Activated CD4-positive, alpha-beta memory T cell treated with anti-CD3 and anti-CD28 coated beads, Interleukin-2, amount 10 ng/mL, durations not matched to agents 7 days and 5 days (primary cell): Measurements from ENCODE around the gene TOP3A. TPM values are rescaled to one million over a fixed set of nuclear protein-coding genes. Genes with fewer than 3 reads are reported as not detected.
A peak's percentile ranks its signal among the peaks of the same experiment; 100 is the strongest.
"Not testable (repeated sequence)": the region's sequence is repeated elsewhere in the genome, so short reads cannot be mapped to it uniquely, and the experiment has no call there.

Experiments used
- CTCF ChIA-PET: fragments of 350-600 bp; sonication (Branson Sonifier 250); formaldehyde crosslinking; loops from one replicate; lab custom pipeline; 2021; ENCODE audit warnings: antibody characterized with exemption, inconsistent platforms; lab: Charles Lee
- POLR2A ChIA-PET: fragments of 350-600 bp; sonication (Branson Sonifier 250); formaldehyde crosslinking; loops from one replicate; lab custom pipeline; 2021; ENCODE audit warnings: antibody characterized with exemption; lab: Charles Lee
- DNase-seq: peaks from one replicate; pipeline ENCODE4 v3.0.0-alpha.2; 2020
- H3K27ac Mint-ChIP-seq: one replicate; pipeline ENCODE4 v1.8.0; 2021; ENCODE audit warnings: mild to moderate bottlenecking, mixed read lengths
- H3K27me3 Mint-ChIP-seq: one replicate; pipeline ENCODE4 v1.8.0; 2021; ENCODE audit warnings: mixed read lengths
- H3K36me3 Mint-ChIP-seq: one replicate; pipeline ENCODE4 v1.8.0; 2021; ENCODE audit warnings: low read depth, mixed read lengths
- H3K4me1 Mint-ChIP-seq: one replicate; pipeline ENCODE4 v1.8.0; 2021; ENCODE audit warnings: mixed read lengths
- H3K4me3 Mint-ChIP-seq: one replicate; pipeline ENCODE4 v1.8.0; 2021; ENCODE audit warnings: mild to moderate bottlenecking, mixed read lengths
- H3K9me3 Mint-ChIP-seq: one replicate; pipeline ENCODE4 v1.8.0; 2021; ENCODE audit warnings: mixed read lengths
- total RNA-seq, 2 experiments: library from RNA; stranded (reverse); gene quantifications; one replicate each; pipeline ENCODE4 v1.2.3, GENCODE V29; 2021

The TOP3A gene
- total RNA-seq, result 10 to 100 TPM; 51.4 to 54.9 TPM

GRCh38 chr17:18314731-18315561 lies at the start of gene TOP3A, which contains the start of gene SMCR8:
TOP3A (minus strand) TSS chr17:18314994; CDS start chr17:18314778, 216 bp downstream.
SMCR8 (plus strand) TSS chr17:18315293; CDS start chr17:18315790, 497 bp downstream.
- POLR2A ChIA-PET, result interaction anchor here (0.6 to 2.4 kb wide), 10 partner anchors 11 to 226 kb away, joined by 3 to 7 read pairs (median 4); partner anchors contain the start of genes DRG2 and SHMT1
- no peaks in the 10 kb centered on the region for H3K27me3 Mint-ChIP-seq

GRCh38 chr17:18364166-18364565 lies 49.4 kb upstream of the TOP3A start:
- no peaks in the 10 kb centered on the region for H3K27me3 Mint-ChIP-seq
- no peak overlapping the region for H3K4me3 Mint-ChIP-seq
- H3K36me3 Mint-ChIP-seq, result peaks cover 14% of the 10 kb centered on the region
- no peak for DNase-seq
- H3K4me1 Mint-ChIP-seq, result peaks cover 29% of the 10 kb centered on the region
- H3K9me3 Mint-ChIP-seq, result no peaks in the 10 kb centered on the region
- ChIA-PET CTCF (no interaction called here), POLR2A (interaction anchor here (1.2 to 1.8 kb wide), 2 partner anchors 15 to 49 kb away, joined by 3 to 4 read pairs; no protein-coding TSS in a partner anchor)
- H3K27ac Mint-ChIP-seq, result no peak overlapping the region

More at GRCh38 chr17:18314731-18315561, at the start of gene TOP3A, which contains the start of gene SMCR8:
- Mint-ChIP-seq H3K27ac (peak within 1 kb of the TSS; percentile 98), H3K4me3 (peak within 1 kb of the TSS; percentile 92), H3K36me3 (peaks cover 59% of the 10 kb centered on the region), H3K9me3 (no peaks in the 10 kb centered on the region), H3K4me1 (peaks cover 73% of the 10 kb centered on the region)
- DNase-seq, result peak; percentile 98
- CTCF ChIA-PET, result no interaction called here

GRCh38 chr17:18363101-18364049 lies 48.6 kb upstream of the TOP3A start, which contains the start of gene SHMT1:
SHMT1 (minus strand) TSS chr17:18363550; CDS start chr17:18355981, 7,569 bp downstream.
- Mint-ChIP-seq H3K27ac (peak within 1 kb of the TSS; percentile 82), H3K9me3 (no peaks in the 10 kb centered on the region), H3K4me1 (peaks cover 30% of the 10 kb centered on the region), H3K36me3 (peaks cover 14% of the 10 kb centered on the region), H3K27me3 (no peaks in the 10 kb centered on the region), H3K4me3 (peak within 1 kb of the TSS; percentile 94)
- DNase-seq, result peak; percentile 94
- ChIA-PET CTCF (interaction anchor here (0.6 to 1.0 kb wide), 3 partner anchors 9 to 333 kb away, joined by 3 read pairs; no protein-coding TSS in a partner anchor), POLR2A (interaction anchor here (1.0 to 1.8 kb wide), 8 partner anchors 15 to 701 kb away, joined by 3 to 4 read pairs (median 3); no protein-coding TSS in a partner anchor)

GRCh38 chr17:18362698-18363100 lies 47.9 kb upstream of the TOP3A start:
- H3K4me1 Mint-ChIP-seq, result peaks cover 30% of the 10 kb centered on the region
- H3K27me3 Mint-ChIP-seq, result no peaks in the 10 kb centered on the region
- H3K27ac Mint-ChIP-seq, result peak overlapping the region; percentile 45
- no peaks in the 10 kb centered on the region for H3K9me3 Mint-ChIP-seq
- H3K36me3 Mint-ChIP-seq, result peaks cover 14% of the 10 kb centered on the region
- peak overlapping the region; percentile 94 for H3K4me3 Mint-ChIP-seq
- DNase-seq, result no peak
- CTCF ChIA-PET, result interaction anchor here (0.9 to 1.0 kb wide), 2 partner anchors 9 to 263 kb away, joined by 3 read pairs; no protein-coding TSS in a partner anchor
- POLR2A ChIA-PET, result interaction anchor here (1.0 to 1.8 kb wide), 9 partner anchors 14 to 702 kb away, joined by 3 to 7 read pairs (median 3); partner anchors contain the start of genes SMCR8 and TOP3A

DNA sequence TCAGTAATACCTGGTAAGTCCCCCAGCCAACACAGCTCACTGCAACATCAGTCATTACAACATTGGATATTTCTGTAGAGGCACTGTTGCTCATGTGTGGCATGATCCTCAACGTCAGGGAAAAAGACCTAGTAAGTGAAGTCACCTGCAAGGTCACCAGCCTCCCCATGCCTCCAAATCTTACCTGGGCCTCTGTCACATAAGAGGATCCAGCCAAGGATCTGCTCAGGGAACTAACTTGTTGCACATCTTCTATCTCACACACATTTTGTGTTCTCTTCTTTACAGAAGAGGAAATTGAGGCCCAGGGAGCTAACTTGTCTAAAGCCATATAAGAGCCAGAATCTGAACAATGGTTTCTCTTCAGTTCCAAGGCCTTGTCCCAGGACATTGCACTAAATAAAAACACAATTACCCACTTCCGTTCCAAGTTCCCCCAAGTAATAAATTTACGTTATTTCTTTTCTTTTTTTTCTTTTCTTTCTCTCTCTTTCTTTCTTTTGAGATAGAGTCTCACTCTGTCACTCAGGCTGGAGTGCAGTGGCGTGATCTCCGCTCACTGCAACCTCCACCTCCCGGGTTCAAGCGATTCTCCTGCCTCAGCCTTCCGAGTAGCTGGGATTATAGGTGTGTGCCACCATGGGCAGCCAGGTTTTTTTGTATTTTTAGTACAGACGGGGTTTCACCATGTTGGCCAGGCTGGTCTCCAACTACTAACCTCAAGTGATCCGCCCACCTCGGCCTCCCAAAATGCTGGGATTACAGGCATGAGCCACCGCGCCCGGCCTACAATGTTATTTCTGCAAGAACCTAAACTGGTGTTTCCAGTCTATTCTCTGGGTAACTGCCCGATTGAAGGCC lies 47.3 kb upstream of the TOP3A start:
- peaks cover 30% of the 10 kb centered on the region for H3K4me1 Mint-ChIP-seq
- peak overlapping the region; percentile 94 for H3K4me3 Mint-ChIP-seq
- no peaks in the 10 kb centered on the region for H3K9me3 Mint-ChIP-seq
- H3K36me3 Mint-ChIP-seq, result peaks cover 14% of the 10 kb centered on the region
- no peaks in the 10 kb centered on the region for H3K27me3 Mint-ChIP-seq
- CTCF ChIA-PET, result no interaction called here
- no peak for DNase-seq
- peak overlapping the region; percentile 45 for H3K27ac Mint-ChIP-seq
- POLR2A ChIA-PET, result interaction anchor here (1.2 to 1.8 kb wide), 5 partner anchors 13 to 104 kb away, joined by 3 to 7 read pairs (median 4); partner anchors contain the start of genes SMCR8 and TOP3A

DNA sequence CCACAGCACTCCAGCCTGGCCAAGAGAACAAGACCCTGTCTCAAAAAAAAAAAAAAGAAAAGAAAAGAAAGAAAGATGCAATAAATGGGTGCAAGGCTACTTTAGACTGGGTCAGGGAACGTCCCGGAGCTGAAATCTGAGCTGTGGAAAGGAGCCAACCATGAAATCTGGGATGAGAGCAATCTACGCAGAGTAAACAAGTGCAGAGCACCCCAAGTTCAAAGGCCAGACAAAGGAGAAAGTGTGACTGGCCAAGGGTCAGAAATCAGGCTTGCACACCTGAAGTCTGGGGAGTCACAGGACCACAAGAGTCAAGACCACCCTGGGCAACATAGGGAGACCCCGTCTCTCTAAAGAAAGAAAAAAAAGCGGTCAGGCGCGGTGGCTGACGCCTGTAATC lies 45.7 kb upstream of the TOP3A start:
- no peaks in the 10 kb centered on the region for H3K27me3 Mint-ChIP-seq
- no peak for DNase-seq
- ChIA-PET POLR2A (no interaction called here), CTCF (interaction anchor here (0.7 kb wide), 1 partner anchor 495 kb away, joined by 3 read pairs; no protein-coding TSS in a partner anchor)
- peaks cover 30% of the 10 kb centered on the region for H3K4me1 Mint-ChIP-seq
- no peaks in the 10 kb centered on the region for H3K9me3 Mint-ChIP-seq
- peak overlapping the region; percentile 4 for H3K4me3 Mint-ChIP-seq
- peaks cover 19% of the 10 kb centered on the region for H3K36me3 Mint-ChIP-seq
- H3K27ac Mint-ChIP-seq, result no peak overlapping the region

- ChIA-PET CTCF (interaction anchor here (0.5 kb wide), 1 partner anchor 60 kb away, joined by 3 read pairs; no protein-coding TSS in a partner anchor), POLR2A (no interaction called here)
- H3K4me3 Mint-ChIP-seq, result no peak overlapping the region
- H3K27me3 Mint-ChIP-seq, result no peaks in the 10 kb centered on the region
- no peak overlapping the region for H3K27ac Mint-ChIP-seq
- H3K4me1 Mint-ChIP-seq, result peaks cover 10% of the 10 kb centered on the region
- DNase-seq, result no peak
- peaks cover 38% of the 10 kb centered on the region for H3K36me3 Mint-ChIP-seq
- H3K9me3 Mint-ChIP-seq, result no peaks in the 10 kb centered on the region
These were observed 41.8 kb upstream of the TOP3A start for GRCh38 chr17:18356624-18357023.

DNA sequence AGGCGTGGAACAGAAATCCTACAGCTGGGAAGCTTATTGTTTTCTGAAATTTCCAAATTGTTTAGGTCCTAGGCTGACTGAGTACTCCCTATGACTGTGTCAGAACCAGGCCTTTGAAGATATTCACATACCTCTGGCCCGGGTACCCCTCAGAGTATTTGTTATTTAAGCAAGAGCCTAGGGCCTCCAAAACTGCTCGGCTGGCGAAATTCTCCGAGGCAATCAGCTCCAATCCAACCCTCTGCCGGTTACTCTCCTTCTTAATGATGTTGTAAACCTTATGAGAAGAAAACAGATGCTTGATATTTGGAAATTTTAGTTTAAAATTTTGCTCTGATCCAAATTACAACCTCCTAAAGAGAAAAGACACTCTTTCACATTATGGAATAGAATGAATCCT lies 38.7 kb upstream of the TOP3A start:
- H3K4me1 Mint-ChIP-seq, result no peaks in the 10 kb centered on the region
- no peak overlapping the region for H3K4me3 Mint-ChIP-seq
- DNase-seq, result no peak
- ChIA-PET POLR2A (no interaction called here), CTCF (interaction anchor here (1.4 kb wide), 1 partner anchor 9 kb away, joined by 3 read pairs; the partner anchor contains the start of gene SHMT1)
- no peak overlapping the region for H3K27ac Mint-ChIP-seq
- H3K9me3 Mint-ChIP-seq, result no peaks in the 10 kb centered on the region
- H3K27me3 Mint-ChIP-seq, result no peaks in the 10 kb centered on the region
- H3K36me3 Mint-ChIP-seq, result peaks cover 34% of the 10 kb centered on the region

- Mint-ChIP-seq H3K9me3 (no peaks in the 10 kb centered on the region), H3K4me1 (peaks cover 12% of the 10 kb centered on the region), H3K36me3 (peaks cover 50% of the 10 kb centered on the region), H3K27me3 (no peaks in the 10 kb centered on the region), H3K27ac (peak overlapping the region; percentile 62), H3K4me3 (no peak overlapping the region)
- CTCF ChIA-PET, result interaction anchor here (0.6 kb wide), 1 partner anchor 1513 kb away, joined by 3 read pairs; no protein-coding TSS in a partner anchor
- no peak for DNase-seq
- POLR2A ChIA-PET, result interaction anchor here (0.8 to 1.0 kb wide), 2 partner anchors 10 to 13 kb away, joined by 3 read pairs; no protein-coding TSS in a partner anchor
These were observed 29.2 kb upstream of the TOP3A start for GRCh38 chr17:18344021-18344420.

- DNase-seq, result no peak
- ChIA-PET POLR2A (no interaction called here), CTCF (no interaction called here)
- H3K27ac Mint-ChIP-seq, result no peak overlapping the region
- H3K4me1 Mint-ChIP-seq, result peaks cover 12% of the 10 kb centered on the region
- H3K9me3 Mint-ChIP-seq, result no peaks in the 10 kb centered on the region
- H3K4me3 Mint-ChIP-seq, result no peak overlapping the region
- H3K27me3 Mint-ChIP-seq, result no peaks in the 10 kb centered on the region
- peaks cover 58% of the 10 kb centered on the region for H3K36me3 Mint-ChIP-seq
These were observed 25.1 kb upstream of the TOP3A start for GRCh38 chr17:18339933-18340332.

DNA sequence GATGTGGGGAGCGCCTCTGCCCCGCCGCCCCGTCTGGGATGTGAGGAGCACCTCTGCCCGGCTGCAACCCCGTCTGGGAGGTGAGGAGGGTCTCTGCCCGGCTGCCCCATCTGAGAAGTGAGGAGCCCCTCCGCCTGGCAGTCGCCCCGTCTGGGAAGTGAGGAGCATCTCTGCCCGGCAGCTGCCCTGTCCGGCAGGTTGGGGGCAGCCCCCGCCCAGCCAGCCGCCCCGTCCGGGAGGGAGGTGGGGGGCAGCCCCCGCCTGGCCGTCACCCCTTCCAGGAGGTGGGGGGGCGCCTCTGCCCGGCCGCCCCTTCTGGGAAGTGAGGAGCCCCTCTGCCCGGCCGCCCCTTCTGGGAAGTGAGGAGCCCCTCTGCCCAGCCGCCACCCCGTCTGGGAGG lies 23.4 kb upstream of the TOP3A start:
- H3K4me3 Mint-ChIP-seq, POLR2A ChIA-PET, H3K9me3 Mint-ChIP-seq, H3K27ac Mint-ChIP-seq, DNase-seq, H3K4me1 Mint-ChIP-seq, H3K27me3 Mint-ChIP-seq, CTCF ChIA-PET: not testable (repeated sequence)
- peaks cover 59% of the 10 kb centered on the region for H3K36me3 Mint-ChIP-seq
